SK-N-SH treated with all-trans-retinoic acid at 6 μM for 48 hours (cell line): ENCODE measurements around the gene ANKRD2.

Experiments
- CSRNP3 ChIP-seq: fragments of 250-450 bp; sonication (Bioruptor Pico); IDR thresholded peaks from 2 replicates; pipeline ENCODE4 v1.5.1; 2021; ENCODE audit warnings: mild to moderate bottlenecking, moderate library complexity
- GLIS3 ChIP-seq: fragments of 250-450 bp; sonication (Bioruptor Pico); IDR thresholded peaks from 2 replicates; pipeline ENCODE4 v1.5.0; 2020; ENCODE audit warnings: mild to moderate bottlenecking, moderate library complexity
- PATZ1 ChIP-seq: fragments of 250-450 bp; sonication (Bioruptor Pico); IDR thresholded peaks from 2 replicates; pipeline ENCODE4 v1.8.0; 2020; ENCODE audit warnings: mild to moderate bottlenecking, moderate library complexity, borderline replicate concordance
- RARB ChIP-seq: fragments of 250-450 bp; sonication (Bioruptor Pico); IDR thresholded peaks from 2 replicates; pipeline ENCODE4 v1.8.0; 2021; ENCODE audit warnings: mild to moderate bottlenecking, moderate library complexity
- TOX ChIP-seq: fragments of 250-450 bp; sonication (Bioruptor Pico); IDR thresholded peaks from 2 replicates; pipeline ENCODE4 v1.8.0; 2021; ENCODE audit warnings: mild to moderate bottlenecking, moderate library complexity, borderline replicate concordance
- ZFP30 ChIP-seq: fragments of 450-650 bp; formaldehyde crosslinking; IDR thresholded peaks from 2 replicates; pipeline ENCODE4 v1.5.0; 2022; ENCODE audit warnings: mild to moderate bottlenecking, moderate library complexity
- TF ChIP-seq, protein P1 (sequence below): fragments of 250-450 bp; sonication (Bioruptor Pico); IDR thresholded peaks from 2 replicates; pipeline ENCODE4 v1.5.0; 2020; ENCODE audit warnings: mild to moderate bottlenecking, moderate library complexity

DNA sequence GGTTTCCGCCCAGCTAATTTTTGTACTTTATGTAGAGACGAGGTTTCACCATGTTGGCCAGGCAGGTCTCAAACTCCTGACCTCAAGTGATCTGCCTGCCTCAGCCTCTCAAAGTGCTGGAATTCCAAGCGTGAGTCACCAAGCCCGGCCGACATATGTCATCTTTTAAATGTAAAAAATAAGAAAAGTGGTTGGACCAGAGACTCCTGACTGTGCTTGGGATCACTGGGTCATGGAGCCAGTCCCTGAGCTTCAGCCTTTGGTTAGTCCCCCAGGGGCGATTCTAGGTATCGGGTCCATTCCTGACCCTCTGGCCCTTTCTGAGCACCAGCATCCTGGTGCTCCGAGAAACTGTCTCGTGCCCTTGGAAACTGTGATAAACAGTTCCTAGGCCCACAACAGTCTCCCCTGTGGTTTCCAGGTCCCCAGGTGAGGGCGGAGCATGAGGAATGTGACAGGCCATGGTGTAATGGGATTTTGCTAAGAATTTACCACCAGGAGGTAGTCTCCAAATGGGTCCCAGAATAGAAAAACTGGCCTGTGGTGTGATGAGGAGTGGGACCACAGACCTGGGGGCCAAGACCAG lies 41.1 kb upstream of the ANKRD2 start:
- TF ChIP-seq GLIS3 (no peak), CSRNP3 (CRISPR knock-in tag) (no peak), TOX (no peak), ZFP30 (CRISPR knock-in tag) (no peak), PATZ1 (CRISPR knock-in tag) (no peak), RARB (CRISPR knock-in tag) (no peak)
- TF ChIP-seq, protein P1, sequence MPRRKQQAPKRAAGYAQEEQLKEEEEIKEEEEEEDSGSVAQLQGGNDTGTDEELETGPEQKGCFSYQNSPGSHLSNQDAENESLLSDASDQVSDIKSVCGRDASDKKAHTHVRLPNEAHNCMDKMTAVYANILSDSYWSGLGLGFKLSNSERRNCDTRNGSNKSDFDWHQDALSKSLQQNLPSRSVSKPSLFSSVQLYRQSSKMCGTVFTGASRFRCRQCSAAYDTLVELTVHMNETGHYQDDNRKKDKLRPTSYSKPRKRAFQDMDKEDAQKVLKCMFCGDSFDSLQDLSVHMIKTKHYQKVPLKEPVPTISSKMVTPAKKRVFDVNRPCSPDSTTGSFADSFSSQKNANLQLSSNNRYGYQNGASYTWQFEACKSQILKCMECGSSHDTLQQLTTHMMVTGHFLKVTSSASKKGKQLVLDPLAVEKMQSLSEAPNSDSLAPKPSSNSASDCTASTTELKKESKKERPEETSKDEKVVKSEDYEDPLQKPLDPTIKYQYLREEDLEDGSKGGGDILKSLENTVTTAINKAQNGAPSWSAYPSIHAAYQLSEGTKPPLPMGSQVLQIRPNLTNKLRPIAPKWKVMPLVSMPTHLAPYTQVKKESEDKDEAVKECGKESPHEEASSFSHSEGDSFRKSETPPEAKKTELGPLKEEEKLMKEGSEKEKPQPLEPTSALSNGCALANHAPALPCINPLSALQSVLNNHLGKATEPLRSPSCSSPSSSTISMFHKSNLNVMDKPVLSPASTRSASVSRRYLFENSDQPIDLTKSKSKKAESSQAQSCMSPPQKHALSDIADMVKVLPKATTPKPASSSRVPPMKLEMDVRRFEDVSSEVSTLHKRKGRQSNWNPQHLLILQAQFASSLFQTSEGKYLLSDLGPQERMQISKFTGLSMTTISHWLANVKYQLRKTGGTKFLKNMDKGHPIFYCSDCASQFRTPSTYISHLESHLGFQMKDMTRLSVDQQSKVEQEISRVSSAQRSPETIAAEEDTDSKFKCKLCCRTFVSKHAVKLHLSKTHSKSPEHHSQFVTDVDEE (CRISPR knock-in tag): no peak
